ENCODE data around the gene USP48.

- TF ChIP-seq CTCF (IDR thresholded peaks at IDR 0.05 in 8 of 11, conservative IDR thresholded peaks at IDR 0.05 in 3 of 11): no peak
- no peak for TF ChIP-seq POLR2AphosphoS5 (IDR thresholded peaks at IDR 0.05)
These were observed 137.4 kb downstream of the USP48 start for GRCh38 chr1:21645550-21645949.

Data from spleen (tissue), 7 donors.